ENCODE data around the gene MYO9B.
"Not testable (repeated sequence)": the region's sequence is repeated elsewhere in the genome, so short reads cannot be mapped to it uniquely, and the experiment has no call there.

MYO9B gene

GRCh38 chr19:17183858-17184321 is 108.3 kb downstream of the MYO9B start:
- no peak for DNase-seq (ENCODE audit: low read depth)

GRCh38 chr19:17184371-17184841 is 108.8 kb downstream of the MYO9B start:
- peak; percentile 47 for DNase-seq (ENCODE audit: low read depth)

GRCh38 chr19:17185590-17185989 is 110.0 kb downstream of the MYO9B start:
- DNase-seq (ENCODE audit: low read depth): no peak

- DNase-seq (ENCODE audit: low read depth): not testable (repeated sequence)
Measured at GRCh38 chr19:17191736-17192135, 116.2 kb downstream of the MYO9B start.

- DNase-seq (ENCODE audit: low read depth): no peak
Measured at GRCh38 chr19:17192751-17193150, 117.2 kb downstream of the MYO9B start.

- DNase-seq (ENCODE audit: low read depth): no peak
Measured at GRCh38 chr19:17194608-17195007, 119.0 kb downstream of the MYO9B start.

- no peak for DNase-seq (ENCODE audit: low read depth)
Measured at GRCh38 chr19:17195106-17195505, 119.5 kb downstream of the MYO9B start.

- DNase-seq (ENCODE audit: low read depth): no peak
Measured at GRCh38 chr19:17196610-17197009, 121.0 kb downstream of the MYO9B start.

GRCh38 chr19:17197666-17198065 is 122.1 kb downstream of the MYO9B start:
- DNase-seq (ENCODE audit: low read depth): no peak

GRCh38 chr19:17200408-17201079 is 125.0 kb downstream of the MYO9B start:
- DNase-seq (ENCODE audit: low read depth): no peak

- no peak for DNase-seq (ENCODE audit: low read depth)
Measured at GRCh38 chr19:17202249-17202648, 126.7 kb downstream of the MYO9B start.

- no peak for DNase-seq (ENCODE audit: low read depth)
Measured at GRCh38 chr19:17202713-17203112, 127.1 kb downstream of the MYO9B start.

- no peak for DNase-seq (ENCODE audit: low read depth)
Measured at GRCh38 chr19:17205237-17206140, 129.9 kb downstream of the MYO9B start.

- no peak for DNase-seq (ENCODE audit: low read depth)
Measured at GRCh38 chr19:17206736-17207581, 131.4 kb downstream of the MYO9B start.

GRCh38 chr19:17209126-17210036 is 133.8 kb downstream of the MYO9B start:
- DNase-seq (ENCODE audit: low read depth): no peak

GRCh38 chr19:17210296-17210695 is 134.7 kb downstream of the MYO9B start:
- no peak for DNase-seq (ENCODE audit: low read depth)

GRCh38 chr19:17211547-17212446 is 136.2 kb downstream of the MYO9B start:
- no peak for DNase-seq (ENCODE audit: low read depth)

- DNase-seq (ENCODE audit: low read depth): no peak
Measured at GRCh38 chr19:17213334-17213733, 137.8 kb downstream of the MYO9B start.

- DNase-seq (ENCODE audit: low read depth): no peak
Measured at GRCh38 chr19:17214508-17215126, 139.0 kb downstream of the MYO9B start.

Measured in activated gamma-delta T cell treated with anti-CD3 and anti-CD28 coated beads, Interleukin-2, amount 50 U/mL, for 16 hours (primary cell).